ENCODE results near the gene CNBP. TPM values are rescaled to one million over a fixed set of nuclear protein-coding genes. Genes with fewer than 3 reads are reported as not detected.
A peak's percentile ranks its signal among the peaks of the same experiment; 100 is the strongest.

Gene CNBP
- total and polyA plus RNA-seq, 10 of the 15 experiments (the other 5 are each of a cell fraction or from before 2014, with no cell fraction given), result 300 to 719 (median 439) TPM

GRCh38 chr3:129183569-129184395 lies at the start of gene CNBP (continued):
- TF ChIP-seq REST (IDR thresholded peaks at IDR 0.05; ENCODE audit: low read depth, low read length) (no peak), RELB (IDR thresholded peaks at IDR 0.05; ENCODE audit: low read depth) (peak; percentile 83), TCF12 (IDR thresholded peaks at IDR 0.05; ENCODE audit: low read depth, low read length) (0 out of 2 replicates have a peak, but pooled peaks have one; percentile 49), PBX3 (IDR thresholded peaks at IDR 0.05; ENCODE audit: insufficient replicate concordance, low read depth, low read length) (no peak), BCLAF1 (IDR thresholded peaks at IDR 0.05) (no peak), POLR2A (IDR thresholded peaks at IDR 0.05; ENCODE audit: low read depth, low read length) (peak; percentile 98), ESRRA (IDR thresholded peaks at IDR 0.05; ENCODE audit: low read length) (0 out of 2 replicates have a peak, but pooled peaks have one; percentile 6), NR2F1 (conservative IDR thresholded peaks at IDR 0.05) (0 out of 2 replicates have a peak, but pooled peaks have one; percentile 10), ZSCAN29 (IDR thresholded peaks at IDR 0.05) (peak; percentile 53; the same call in 1 of the 2 replicates), ZBTB11 (CRISPR knock-in tag; IDR thresholded peaks at IDR 0.05) (no peak), GATAD2B (conservative IDR thresholded peaks at IDR 0.05; ENCODE audit: low read depth) (no peak), IRF5 (IDR thresholded peaks at IDR 0.05; ENCODE audit: borderline replicate concordance) (no peak)

Measured in GM12878 (cell line).